ENCODE measurements around the gene DKK3. TPM values are rescaled to one million over a fixed set of nuclear protein-coding genes. Genes with fewer than 3 reads are reported as not detected.
A peak's percentile ranks its signal among the peaks of the same experiment; 100 is the strongest.

Gene DKK3
- total and polyA plus RNA-seq, 4 donors: 3.1 to 9.9 (median 7.1) TPM

DNA sequence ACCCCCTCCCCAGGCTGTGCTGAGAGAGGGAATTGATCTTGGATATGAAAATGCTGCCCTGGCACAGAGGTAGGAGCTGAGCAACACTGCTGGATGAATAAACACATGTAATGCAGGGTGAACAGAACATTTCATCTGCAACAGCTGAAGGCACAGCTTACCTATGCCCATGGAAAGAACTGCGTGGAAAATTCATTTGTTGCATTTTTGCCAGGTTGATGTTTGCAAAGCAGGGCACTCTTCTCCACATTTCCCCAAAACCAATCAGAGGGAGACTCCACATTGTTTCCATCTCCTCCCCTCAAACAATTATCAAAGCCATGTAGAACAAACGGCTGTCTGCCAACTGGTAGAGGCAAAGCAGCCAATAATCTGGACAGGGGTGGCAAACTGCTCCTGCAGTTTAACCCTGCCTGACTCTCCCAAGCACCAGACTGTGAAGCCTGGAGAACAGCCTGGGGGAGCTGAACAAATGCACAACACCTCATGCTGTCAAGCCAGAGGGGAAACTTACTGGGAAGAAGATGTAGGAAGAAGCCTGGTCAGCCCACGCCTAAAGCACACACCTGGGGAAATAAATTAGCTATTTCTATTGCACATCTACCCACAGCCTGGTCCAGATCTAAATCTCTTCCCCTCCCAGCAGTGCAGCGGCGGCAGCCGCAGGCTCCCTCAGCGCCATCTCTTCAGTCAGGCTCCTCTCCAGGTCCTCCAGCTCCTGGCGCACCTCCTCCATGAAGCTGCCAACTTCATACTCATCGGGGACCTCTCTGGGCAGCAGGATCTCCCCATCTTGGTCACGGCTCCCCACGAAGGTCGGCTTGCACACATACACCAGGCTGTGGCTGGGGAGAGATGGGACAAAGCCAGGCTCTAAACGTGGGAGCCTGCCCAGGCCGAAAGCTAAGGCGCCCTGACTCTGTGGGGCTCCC, 44.3 kb downstream of the DKK3 start:
- no peak for DNase-seq (ENCODE audit: low spot score)
- WGBS: 63% methylated on average over 15 of the region's 15 CpGs
- Histone ChIP-seq H3K4me1 (ENCODE audit: control insufficient read depth in 4 of 4, insufficient read depth in 4 of 4, low read length in 3 of 4) (peaks cover 2 to 30% (median 21%) of the 10 kb centered on the region in 4 donors), H3K9me3 (ENCODE audit: control insufficient read depth in 4 of 4, low read length in 3 of 4) (no peaks in the 10 kb centered on the region), H3K9ac (ENCODE audit: low read depth in 1 of 2, low read length in 2 of 2) (no peak overlapping the region), H3K27me3 (ENCODE audit: control insufficient read depth in 4 of 4, insufficient read depth in 4 of 4, low read length in 3 of 4) (no peaks in the 10 kb centered on the region), H3K27ac (ENCODE audit: low read depth in 1 of 2, low read length in 2 of 2) (no peak overlapping the region), H3K36me3 (ENCODE audit: control insufficient read depth in 4 of 4, insufficient read depth in 3 of 4, low read depth in 1 of 4, low read length in 3 of 4) (no peaks in the 10 kb centered on the region), H3K4me3 (ENCODE audit: low read depth in 1 of 3, low read length in 3 of 3) (no peak overlapping the region)
- TF ChIP-seq, protein P1, sequence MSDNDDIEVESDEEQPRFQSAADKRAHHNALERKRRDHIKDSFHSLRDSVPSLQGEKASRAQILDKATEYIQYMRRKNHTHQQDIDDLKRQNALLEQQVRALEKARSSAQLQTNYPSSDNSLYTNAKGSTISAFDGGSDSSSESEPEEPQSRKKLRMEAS (IDR thresholded peaks at IDR 0.05): peak; percentile 51
- TF ChIP-seq, protein P2, sequence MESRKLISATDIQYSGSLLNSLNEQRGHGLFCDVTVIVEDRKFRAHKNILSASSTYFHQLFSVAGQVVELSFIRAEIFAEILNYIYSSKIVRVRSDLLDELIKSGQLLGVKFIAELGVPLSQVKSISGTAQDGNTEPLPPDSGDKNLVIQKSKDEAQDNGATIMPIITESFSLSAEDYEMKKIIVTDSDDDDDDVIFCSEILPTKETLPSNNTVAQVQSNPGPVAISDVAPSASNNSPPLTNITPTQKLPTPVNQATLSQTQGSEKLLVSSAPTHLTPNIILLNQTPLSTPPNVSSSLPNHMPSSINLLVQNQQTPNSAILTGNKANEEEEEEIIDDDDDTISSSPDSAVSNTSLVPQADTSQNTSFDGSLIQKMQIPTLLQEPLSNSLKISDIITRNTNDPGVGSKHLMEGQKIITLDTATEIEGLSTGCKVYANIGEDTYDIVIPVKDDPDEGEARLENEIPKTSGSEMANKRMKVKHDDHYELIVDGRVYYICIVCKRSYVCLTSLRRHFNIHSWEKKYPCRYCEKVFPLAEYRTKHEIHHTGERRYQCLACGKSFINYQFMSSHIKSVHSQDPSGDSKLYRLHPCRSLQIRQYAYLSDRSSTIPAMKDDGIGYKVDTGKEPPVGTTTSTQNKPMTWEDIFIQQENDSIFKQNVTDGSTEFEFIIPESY (IDR thresholded peaks at IDR 0.05): peak; percentile 53
- TF ChIP-seq JUND (IDR thresholded peaks at IDR 0.05) (peak; percentile 87 to 91), YY1 (IDR thresholded peaks at IDR 0.05) (peak; percentile 53), FOXA1 (IDR thresholded peaks at IDR 0.05) (no peak), RXRA (IDR thresholded peaks at IDR 0.05) (peak; percentile 73 to 80), EGR1 (IDR thresholded peaks at IDR 0.05; ENCODE audit: low read depth in 2 of 2) (peak; percentile 74 to 81), HNF4G (IDR thresholded peaks at IDR 0.05) (peak; percentile 32), GABPA (IDR thresholded peaks at IDR 0.05 in 1 of 2, conservative IDR thresholded peaks at IDR 0.05 in 1 of 2) (no peak), NR2F2 (IDR thresholded peaks at IDR 0.05) (no peak), RAD21 (IDR thresholded peaks at IDR 0.05) (peak; percentile 16 to 40), FOXA2 (IDR thresholded peaks at IDR 0.05) (no peak), TAF1 (conservative IDR thresholded peaks at IDR 0.05) (peak; percentile 26), HNF4A (conservative IDR thresholded peaks at IDR 0.05) (peak; percentile 56 to 70), SP1 (IDR thresholded peaks at IDR 0.05) (peak; percentile 91)
- TF ChIP-seq, protein P3, sequence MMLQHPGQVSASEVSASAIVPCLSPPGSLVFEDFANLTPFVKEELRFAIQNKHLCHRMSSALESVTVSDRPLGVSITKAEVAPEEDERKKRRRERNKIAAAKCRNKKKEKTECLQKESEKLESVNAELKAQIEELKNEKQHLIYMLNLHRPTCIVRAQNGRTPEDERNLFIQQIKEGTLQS (IDR thresholded peaks at IDR 0.05): peak; percentile 81
- TF ChIP-seq, protein P4, sequence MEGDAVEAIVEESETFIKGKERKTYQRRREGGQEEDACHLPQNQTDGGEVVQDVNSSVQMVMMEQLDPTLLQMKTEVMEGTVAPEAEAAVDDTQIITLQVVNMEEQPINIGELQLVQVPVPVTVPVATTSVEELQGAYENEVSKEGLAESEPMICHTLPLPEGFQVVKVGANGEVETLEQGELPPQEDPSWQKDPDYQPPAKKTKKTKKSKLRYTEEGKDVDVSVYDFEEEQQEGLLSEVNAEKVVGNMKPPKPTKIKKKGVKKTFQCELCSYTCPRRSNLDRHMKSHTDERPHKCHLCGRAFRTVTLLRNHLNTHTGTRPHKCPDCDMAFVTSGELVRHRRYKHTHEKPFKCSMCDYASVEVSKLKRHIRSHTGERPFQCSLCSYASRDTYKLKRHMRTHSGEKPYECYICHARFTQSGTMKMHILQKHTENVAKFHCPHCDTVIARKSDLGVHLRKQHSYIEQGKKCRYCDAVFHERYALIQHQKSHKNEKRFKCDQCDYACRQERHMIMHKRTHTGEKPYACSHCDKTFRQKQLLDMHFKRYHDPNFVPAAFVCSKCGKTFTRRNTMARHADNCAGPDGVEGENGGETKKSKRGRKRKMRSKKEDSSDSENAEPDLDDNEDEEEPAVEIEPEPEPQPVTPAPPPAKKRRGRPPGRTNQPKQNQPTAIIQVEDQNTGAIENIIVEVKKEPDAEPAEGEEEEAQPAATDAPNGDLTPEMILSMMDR (IDR thresholded peaks at IDR 0.05; ENCODE audit: low read depth, low read length, missing input control): no peak
- TF ChIP-seq, protein P5, sequence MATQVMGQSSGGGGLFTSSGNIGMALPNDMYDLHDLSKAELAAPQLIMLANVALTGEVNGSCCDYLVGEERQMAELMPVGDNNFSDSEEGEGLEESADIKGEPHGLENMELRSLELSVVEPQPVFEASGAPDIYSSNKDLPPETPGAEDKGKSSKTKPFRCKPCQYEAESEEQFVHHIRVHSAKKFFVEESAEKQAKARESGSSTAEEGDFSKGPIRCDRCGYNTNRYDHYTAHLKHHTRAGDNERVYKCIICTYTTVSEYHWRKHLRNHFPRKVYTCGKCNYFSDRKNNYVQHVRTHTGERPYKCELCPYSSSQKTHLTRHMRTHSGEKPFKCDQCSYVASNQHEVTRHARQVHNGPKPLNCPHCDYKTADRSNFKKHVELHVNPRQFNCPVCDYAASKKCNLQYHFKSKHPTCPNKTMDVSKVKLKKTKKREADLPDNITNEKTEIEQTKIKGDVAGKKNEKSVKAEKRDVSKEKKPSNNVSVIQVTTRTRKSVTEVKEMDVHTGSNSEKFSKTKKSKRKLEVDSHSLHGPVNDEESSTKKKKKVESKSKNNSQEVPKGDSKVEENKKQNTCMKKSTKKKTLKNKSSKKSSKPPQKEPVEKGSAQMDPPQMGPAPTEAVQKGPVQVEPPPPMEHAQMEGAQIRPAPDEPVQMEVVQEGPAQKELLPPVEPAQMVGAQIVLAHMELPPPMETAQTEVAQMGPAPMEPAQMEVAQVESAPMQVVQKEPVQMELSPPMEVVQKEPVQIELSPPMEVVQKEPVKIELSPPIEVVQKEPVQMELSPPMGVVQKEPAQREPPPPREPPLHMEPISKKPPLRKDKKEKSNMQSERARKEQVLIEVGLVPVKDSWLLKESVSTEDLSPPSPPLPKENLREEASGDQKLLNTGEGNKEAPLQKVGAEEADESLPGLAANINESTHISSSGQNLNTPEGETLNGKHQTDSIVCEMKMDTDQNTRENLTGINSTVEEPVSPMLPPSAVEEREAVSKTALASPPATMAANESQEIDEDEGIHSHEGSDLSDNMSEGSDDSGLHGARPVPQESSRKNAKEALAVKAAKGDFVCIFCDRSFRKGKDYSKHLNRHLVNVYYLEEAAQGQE (IDR thresholded peaks at IDR 0.05): peak; percentile 17
